Loucy (cell line): ENCODE data around the gene PAXX.

ENCODE experiments used
- H2AFZ ChIP-seq: fragments of 200-600 bp; sonication (generic); 2 replicates; pipeline ENCODE4 v1.6.0; 2016; ENCODE audit warnings: antibody characterized with exemption, mild to moderate bottlenecking, low read length, moderate library complexity
- H3F3A ChIP-seq: fragments of 200-600 bp; 2 replicates; pipeline ENCODE4 v1.6.0; 2016; ENCODE audit warnings: antibody characterized with exemption, low read depth, mild to moderate bottlenecking
- H3K27me3 ChIP-seq: fragments of 200-600 bp; sonication (generic); 2 replicates; pipeline ENCODE4 v1.6.1; 2014; ENCODE audit warnings: low read length, mild to moderate bottlenecking; ENCODE audit not compliant: insufficient read depth, poor library complexity, severe bottlenecking
- H3K36me3 ChIP-seq: fragments of 200-600 bp; sonication (generic); 2 replicates; pipeline ENCODE4 v1.6.1; 2016; ENCODE audit warnings: low read length; ENCODE audit not compliant: insufficient read depth
- H3K4me1 ChIP-seq: fragments of 200-600 bp; sonication (generic); 2 replicates; pipeline ENCODE4 v1.5.1; 2014; ENCODE audit warnings: low read length, mild to moderate bottlenecking; ENCODE audit not compliant: insufficient read depth, poor library complexity, severe bottlenecking
- H3K4me2 ChIP-seq: fragments of 200-600 bp; sonication (generic); 2 replicates; pipeline ENCODE4 v1.6.0; 2014; ENCODE audit warnings: antibody characterized with exemption, low read length, low read depth, mild to moderate bottlenecking; ENCODE audit not compliant: poor library complexity, severe bottlenecking
- H3K4me3 ChIP-seq: fragments of 200-600 bp; sonication (generic); 2 replicates; pipeline ENCODE4 v1.5.1; 2014; ENCODE audit warnings: low read length, mild to moderate bottlenecking, mixed read lengths; ENCODE audit not compliant: poor library complexity, severe bottlenecking
- H3K79me2 ChIP-seq: fragments of 200-600 bp; sonication (generic); 2 replicates; pipeline ENCODE4 v1.6.1; 2014; ENCODE audit warnings: low read length; ENCODE audit not compliant: insufficient read depth
- H3K9ac ChIP-seq: fragments of 200-600 bp; sonication (generic); 2 replicates; pipeline ENCODE4 v1.6.0; 2014; ENCODE audit warnings: mild to moderate bottlenecking, low read depth, low read length, moderate library complexity; ENCODE audit not compliant: poor library complexity, severe bottlenecking
- H3K9me2 ChIP-seq: fragments of 200-600 bp; sonication (generic); replicated peaks from 2 replicates; pipeline ENCODE4 v1.6.1; 2016; ENCODE audit warnings: low read depth, low read length, mixed read lengths
- H3K9me3 ChIP-seq: fragments of 200-600 bp; sonication (generic); 2 replicates; pipeline ENCODE4 v1.6.1; 2014; ENCODE audit warnings: mild to moderate bottlenecking, antibody characterized with exemption, low read length, low read depth; ENCODE audit not compliant: insufficient read depth
- H4K20me1 ChIP-seq: fragments of 200-600 bp; sonication (generic); 2 replicates; pipeline ENCODE4 v1.6.0; 2014; ENCODE audit warnings: antibody characterized with exemption, low read length, mild to moderate bottlenecking; ENCODE audit not compliant: insufficient read depth, poor library complexity, severe bottlenecking
- CTCF ChIP-seq: fragments of 200-600 bp; sonication (generic); conservative IDR thresholded peaks from 2 replicates; pipeline ENCODE4 v1.5.1; 2014; ENCODE audit warnings: mild to moderate bottlenecking, antibody characterized with exemption, low read length
- EZH2phosphoT487 ChIP-seq: fragments of 200-600 bp; IDR thresholded peaks from 2 replicates; pipeline ENCODE4 v1.6.1; 2018; ENCODE audit warnings: antibody characterized with exemption, mild to moderate bottlenecking, moderate library complexity, borderline replicate concordance

Gene PAXX

GRCh38 chr9:136955943-136956335 lies 36.3 kb upstream of the PAXX start:
- H3K4me2 ChIP-seq = no peak overlapping the region
- no peaks in the 10 kb centered on the region for H3K9me3 ChIP-seq
- no peaks in the 10 kb centered on the region for H4K20me1 ChIP-seq
- no peaks in the 10 kb centered on the region for H3K36me3 ChIP-seq
- no peak overlapping the region for H3K9ac ChIP-seq
- H3F3A ChIP-seq = no peaks in the 10 kb centered on the region
- H3K27me3 ChIP-seq = no peaks in the 10 kb centered on the region
- TF ChIP-seq EZH2phosphoT487 (no peak), CTCF (no peak)
- no peaks in the 10 kb centered on the region for H3K4me1 ChIP-seq
- no peaks in the 10 kb centered on the region for H3K79me2 ChIP-seq
- H2AFZ ChIP-seq = no peak overlapping the region
- H3K4me3 ChIP-seq = no peak overlapping the region
- H3K9me2 ChIP-seq = no peaks in the 10 kb centered on the region

- Histone ChIP-seq H3F3A (no peaks in the 10 kb centered on the region), H3K4me2 (no peak overlapping the region), H3K9me2 (no peaks in the 10 kb centered on the region), H3K9ac (no peak overlapping the region), H3K79me2 (no peaks in the 10 kb centered on the region), H2AFZ (no peak overlapping the region), H3K36me3 (no peaks in the 10 kb centered on the region), H3K4me3 (no peak overlapping the region), H4K20me1 (no peaks in the 10 kb centered on the region), H3K4me1 (no peaks in the 10 kb centered on the region), H3K27me3 (no peaks in the 10 kb centered on the region), H3K9me3 (no peaks in the 10 kb centered on the region)
- TF ChIP-seq EZH2phosphoT487 = no peak
- no peak for TF ChIP-seq CTCF
These were observed 35.6 kb upstream of the PAXX start for GRCh38 chr9:136956604-136957003.

GRCh38 chr9:136957461-136957860 lies 34.8 kb upstream of the PAXX start:
- Histone ChIP-seq H3K4me2 (no peak overlapping the region), H3K79me2 (no peaks in the 10 kb centered on the region), H3K9ac (no peak overlapping the region), H3F3A (no peaks in the 10 kb centered on the region), H3K36me3 (no peaks in the 10 kb centered on the region), H2AFZ (no peak overlapping the region), H3K9me2 (no peaks in the 10 kb centered on the region), H3K9me3 (no peaks in the 10 kb centered on the region), H3K27me3 (no peaks in the 10 kb centered on the region), H3K4me3 (no peak overlapping the region), H3K4me1 (no peaks in the 10 kb centered on the region), H4K20me1 (no peaks in the 10 kb centered on the region)
- TF ChIP-seq CTCF (no peak), EZH2phosphoT487 (no peak)
